K562 (cell line): Measurements from ENCODE around the gene FRMD4A. TPM values are rescaled to one million over a fixed set of nuclear protein-coding genes. Genes with fewer than 3 reads are reported as not detected.

Experiments
- ATAC-seq: fragments of 200-7000 bp; cut with Tn5 transposase; 3 replicates; pipeline ENCODE4 v1.9.1; 2020; ENCODE audit warnings: moderate library complexity
- BruUV-seq: library from RNA; stranded (reverse); fragments of 400-500 nt; replicated peaks from 2 replicates; lab custom pipeline; 2021; lab: Mats Ljungman, UMichigan
- CTCF ChIA-PET: fragments of 300-600 bp; formaldehyde crosslinking; extraction: SDS; loops from one replicate; lab custom pipeline; 2021; ENCODE audit warnings: low intra/inter-chr PET ratio; lab: Yijun Ruan, JAX
- POLR2A ChIA-PET: fragments of 300-600, 350-650 bp; sonication (Branson Sonifier 250); formaldehyde crosslinking; extraction: SDS; loops from one replicate; lab custom pipeline; 2021; ENCODE audit warnings: antibody characterized with exemption, inconsistent platforms; lab: Yijun Ruan, JAX
- DNase-seq, 4 experiments: peaks; one replicate each; pipeline versions ENCODE4 v3.0.0 to v3.0.0-alpha.2; 2011 to 2018; ENCODE audit warnings: low spot score in 3 of 4, mixed read lengths in 3 of 4; ENCODE audit errors: extremely low read depth in 1 of 4
- FAIRE-seq: peaks from 2 replicates; lab custom pipeline; 2011; peaks lifted over from hg19 to GRCh38; lab: Jason Lieb, UNC
- H2AFZ ChIP-seq: 2 replicates; pipeline ENCODE4 v1.6.0; 2011; ENCODE audit warnings: low read depth, low read length, control low read depth, inconsistent platforms
- H3K27ac ChIP-seq: fragments of 200-600 bp; 3 replicates; pipeline ENCODE4 v1.8.0; 2011; ENCODE audit warnings: low read depth, mild to moderate bottlenecking, control low read depth, inconsistent platforms, low read length, moderate library complexity, mixed read lengths; ENCODE audit errors: extremely low read depth
- H3K27me3 ChIP-seq, 2 experiments: fragments of 300-600 bp in 1 of 2; 2 replicates in 1 of 2; 3 replicates in 1 of 2; pipeline versions ENCODE4 v1.6.0 to v1.8.0; 2011; ENCODE audit warnings: inconsistent platforms in 2 of 2, low read length in 2 of 2, mild to moderate bottlenecking in 1 of 2, mixed read lengths in 1 of 2, moderate library complexity in 1 of 2; ENCODE audit not compliant: control insufficient read depth in 2 of 2, insufficient read depth in 2 of 2
- H3K36me3 ChIP-seq: fragments of 300-600 bp; 3 replicates; pipeline ENCODE4 v1.8.0; 2011; ENCODE audit warnings: mild to moderate bottlenecking, low read length, inconsistent platforms; ENCODE audit not compliant: control insufficient read depth, insufficient read depth
- H3K4me1 ChIP-seq, 2 experiments: fragments of 200-600 bp in 1 of 2; replicated peaks in 1 of 2; 2 replicates in 1 of 2; 3 replicates in 1 of 2; pipeline versions ENCODE4 v1.5.1 to v1.8.0; 2011; ENCODE audit warnings: inconsistent platforms in 2 of 2, low read length in 2 of 2, mild to moderate bottlenecking in 1 of 2, mixed read lengths in 1 of 2, moderate library complexity in 1 of 2; ENCODE audit not compliant: control insufficient read depth in 2 of 2, insufficient read depth in 2 of 2
- H3K4me2 ChIP-seq: 2 replicates; pipeline ENCODE4 v1.6.1; 2011; ENCODE audit warnings: low read length, control low read depth, inconsistent platforms, mixed read lengths; ENCODE audit not compliant: insufficient read depth
- H3K4me3 ChIP-seq: fragments of 200-600 bp; sonication (generic), shearing (Covaris generic); 2 replicates; pipeline ENCODE4 v1.5.1; 2016; ENCODE audit warnings: control low read depth, inconsistent platforms
- H3K79me2 ChIP-seq: fragments of 200-600 bp; 3 replicates; pipeline ENCODE4 v1.8.0; 2011; ENCODE audit warnings: low read length, inconsistent platforms; ENCODE audit not compliant: control insufficient read depth, insufficient read depth
- H3K9ac ChIP-seq, 2 experiments: 2 replicates each; pipeline versions ENCODE4 v1.6.0 to v1.6.1; 2011; ENCODE audit warnings: low read depth in 2 of 2, low read length in 2 of 2, control low read depth in 1 of 2, inconsistent platforms in 1 of 2, mild to moderate bottlenecking in 1 of 2, mixed read lengths in 1 of 2; ENCODE audit not compliant: insufficient read depth in 1 of 2
- H3K9me1 ChIP-seq: one replicate; pipeline ENCODE4 v1.6.0; 2011; ENCODE audit warnings: inconsistent platforms, mild to moderate bottlenecking, low read length, moderate library complexity; ENCODE audit not compliant: control insufficient read depth, insufficient read depth
- H3K9me3 ChIP-seq: replicated peaks from 2 replicates; pipeline ENCODE4 v1.5.1; 2011; ENCODE audit warnings: low read depth, low read length, inconsistent platforms; ENCODE audit not compliant: control insufficient read depth, insufficient read depth
- H4K20me1 ChIP-seq: replicated peaks from 2 replicates; pipeline ENCODE4 v1.6.1; 2011; ENCODE audit warnings: low read length, inconsistent platforms, mixed read lengths; ENCODE audit not compliant: control insufficient read depth, insufficient read depth
- ARID2 ChIP-seq: fragments of 450-650 bp; IDR thresholded peaks from 2 replicates; pipeline ENCODE4 v1.6.1; 2017; ENCODE audit warnings: antibody characterized with exemption, mild to moderate bottlenecking
- CREB1 ChIP-seq, 2 experiments: sonication (generic) in 1 of 2; formaldehyde crosslinking in 1 of 2; IDR thresholded peaks; 2 replicates each; pipeline versions ENCODE4 v1.6.1 to v1.8.0; 2012 to 2022; ENCODE audit warnings: inconsistent platforms in 1 of 2, mild to moderate bottlenecking in 1 of 2, missing genetic modification reagents in 1 of 2, moderate library complexity in 1 of 2
- ELF4 ChIP-seq: fragments of 450-650 bp; formaldehyde crosslinking; IDR thresholded peaks from 2 replicates; pipeline ENCODE4 v1.4.0; 2022; ENCODE audit warnings: missing genetic modification characterization
- GABPA ChIP-seq: fragments of 200-800 bp; sonication (Bioruptor generic); conservative IDR thresholded peaks from 2 replicates; pipeline ENCODE4 v1.6.1; 2016; ENCODE audit warnings: low read depth, missing genetic modification characterization, missing compliant biosample characterization
- HDAC3 ChIP-seq: fragments of 450-650 bp; IDR thresholded peaks from 2 replicates; pipeline ENCODE4 v1.6.1; 2018; ENCODE audit warnings: borderline replicate concordance, mild to moderate bottlenecking, moderate library complexity; ENCODE audit not compliant: partially characterized antibody
- HIVEP1 ChIP-seq: fragments of 250-450 bp; sonication (Bioruptor Pico); IDR thresholded peaks from 2 replicates; pipeline ENCODE4 v1.4.0; 2020; ENCODE audit warnings: mild to moderate bottlenecking
- HLTF ChIP-seq: fragments of 450-650 bp; IDR thresholded peaks from 2 replicates; pipeline ENCODE4 v1.6.1; 2016
- HMBOX1 ChIP-seq: sonication (generic); IDR thresholded peaks from 2 replicates; pipeline ENCODE4 v1.6.1; 2016
- ILK ChIP-seq: fragments of 450-650 bp; IDR thresholded peaks from 2 replicates; pipeline ENCODE4 v1.6.1; 2016; ENCODE audit warnings: missing genetic modification characterization, low read depth, mild to moderate bottlenecking, missing compliant biosample characterization, moderate library complexity, borderline replicate concordance
- KLF1 ChIP-seq: fragments of 450-650 bp; IDR thresholded peaks from 2 replicates; pipeline ENCODE4 v1.6.1; 2016; ENCODE audit warnings: missing genetic modification characterization, missing compliant biosample characterization
- NCOA4 ChIP-seq: fragments of 450-650 bp; IDR thresholded peaks from 2 replicates; pipeline ENCODE4 v1.6.1; 2018; ENCODE audit warnings: mild to moderate bottlenecking; ENCODE audit not compliant: partially characterized antibody
- PHTF2 ChIP-seq: fragments of 250-450 bp; sonication (Bioruptor Pico); IDR thresholded peaks from 2 replicates; pipeline ENCODE4 v1.5.0; 2021; ENCODE audit warnings: mild to moderate bottlenecking
- POLR2H ChIP-seq: IDR thresholded peaks from 2 replicates; pipeline ENCODE4 v1.6.1; 2016; ENCODE audit warnings: missing genetic modification characterization, low read depth, mild to moderate bottlenecking, control low read depth, missing compliant biosample characterization, moderate library complexity
- STAT5B ChIP-seq: fragments of 250-450 bp; sonication (Bioruptor Pico); IDR thresholded peaks from 2 replicates; pipeline ENCODE4 v1.8.0; 2021; ENCODE audit warnings: mild to moderate bottlenecking, inconsistent platforms
- TCF7L2 ChIP-seq: fragments of 150-350 bp; IDR thresholded peaks from 2 replicates; pipeline ENCODE4 v1.6.1; 2016; ENCODE audit warnings: low read depth, mild to moderate bottlenecking, low read length, moderate library complexity
- ZNF609 ChIP-seq: sonication (generic); formaldehyde crosslinking; IDR thresholded peaks from 2 replicates; pipeline ENCODE4 v1.8.1; 2023; ENCODE audit warnings: missing genetic modification reagents, mild to moderate bottlenecking, borderline replicate concordance
- WGBS: fragments of 100-300 bp; shearing (Covaris generic); methylation state at CpG from one replicate; pipeline ENCODE4 v1.1.6; 2016; ENCODE audit warnings: low coverage, mixed read lengths; ENCODE audit not compliant: insufficient coverage; ENCODE audit errors: missing lambda C conversion rate; 5-methylcytosine and 5-hydroxymethylcytosine counted together
- in situ Hi-C: fragments of 300-500 bp; cut with MboI; formaldehyde crosslinking; loops from 4 replicates; pipeline ENCODE4 v1.15.0; 2018; ENCODE audit warnings: inconsistent platforms, mixed read lengths
- intact Hi-C: fragments of 100-400 bp; cut with micrococcal nuclease; formaldehyde crosslinking; loops from 2 replicates; pipeline ENCODE4 v1.14.2; 2022
- polyA plus RNA-seq, 8 experiments: library from polyadenylated mRNA; depleted of rRNA in 4 of 8; stranded (reverse) in 5 of 8; unstranded in 3 of 8; fragments of >200 nt; fragmentation: Nextera tagmentation in 2 of 8; fragmentation: Illumina TruSeq in 1 of 8; extraction: Ambion mirVana in 2 of 8; extraction: Trizol in 1 of 8; gene quantifications; 2 replicates each; pipeline versions ENCODE4 v1.2.1 to v1.2.3, GENCODE V29; 2011 to 2014; ENCODE audit warnings: inconsistent platforms in 1 of 8, missing spikeins in 1 of 8
- total RNA-seq, 7 experiments: library from RNA; depleted of rRNA in 6 of 7; stranded (reverse); fragments of >200 nt in 6 of 7; fragmentation: Illumina TruSeq in 2 of 7; extraction: Trizol in 2 of 7; gene quantifications; 2 replicates each; pipeline versions ENCODE4 v1.2.1 to v1.2.3, GENCODE V29; 2011 to 2021; ENCODE audit warnings: low replicate concordance in 1 of 7

FRMD4A gene
- total and polyA plus RNA-seq, 9 of the 15 experiments (the other 6 are each of a cell fraction or from before 2014, with no cell fraction given): 0.80 to 5.2 (median 3.0) TPM

GRCh38 chr10:14378387-14378960 lies 47.8 kb upstream of the FRMD4A start (continued):
- no peak for TF ChIP-seq ZNF609
- TF ChIP-seq GABPA: peak; percentile 61; the same call in 1 of the 2 replicates
- TF ChIP-seq POLR2H (tag): peak; percentile 94

GRCh38 chr10:14377591-14378175 lies 47.0 kb upstream of the FRMD4A start:
- BruUV-seq: no TSS peak
- Histone ChIP-seq H3K9me1 (no peaks in the 10 kb centered on the region), H2AFZ (no peak overlapping the region), H3K27me3 (no peaks in the 10 kb centered on the region; a peak in 2 of 5 replicates), H3K4me3 (no peak overlapping the region), H3K4me1 (no peaks in the 10 kb centered on the region), H4K20me1 (no peaks in the 10 kb centered on the region), H3K9ac (no peak overlapping the region), H3K9me3 (no peaks in the 10 kb centered on the region), H3K79me2 (no peaks in the 10 kb centered on the region), H3K4me2 (no peak overlapping the region), H3K27ac (no peak overlapping the region), H3K36me3 (no peaks in the 10 kb centered on the region)
- DNase-seq (no peak), ATAC-seq (no peak), FAIRE-seq (no peak)
- CTCF ChIA-PET: no interaction called here
- in situ Hi-C loops (no loop called here), intact Hi-C loops (no loop called here)
- POLR2A ChIA-PET: interaction anchor here (0.6 kb wide), 1 partner anchor 366 kb away, joined by 3 read pairs; no protein-coding TSS in a partner anchor
- 7% methylated on average over 4 of the region's 4 CpGs for WGBS
- TF ChIP-seq ARID2 (no peak), KLF1 (tag) (no peak), CREB1 (IDR thresholded peaks at IDR 0.05) (no peak), CREB1 (CRISPR knock-in tag; IDR thresholded peaks at IDR 0.05) (no peak), HIVEP1 (no peak), PHTF2 (CRISPR knock-in tag) (no peak), NCOA4 (no peak), ELF4 (CRISPR knock-in tag) (no peak), HLTF (no peak), HMBOX1 (no peak), ILK (tag) (no peak), STAT5B (CRISPR knock-in tag) (no peak), TCF7L2 (no peak), HDAC3 (no peak)
